Thoracic aorta (tissue), 2 donors: ENCODE data around the gene RHOG. TPM values are rescaled to one million over a fixed set of nuclear protein-coding genes. Genes with fewer than 3 reads are reported as not detected.
"Not testable (repeated sequence)": the region's sequence is repeated elsewhere in the genome, so short reads cannot be mapped to it uniquely, and the experiment has no call there.

Experiments
- ATAC-seq: fragments of 150-250 bp; one replicate; pipeline ENCODE4 v1.8.0; 2017; ENCODE audit warnings: low read depth; ENCODE audit not compliant: insufficient number of reproducible peaks, low FRiP score
- DNase-seq: peaks from one replicate; pipeline ENCODE4 v3.0.0-alpha.2; 2020; ENCODE audit warnings: low spot score
- H3K27ac ChIP-seq, 2 donors: fragments of 200-600 bp; sonication (generic); 1 replicate in 1 of 2; 2 replicates in 1 of 2; pipeline ENCODE4 v1.5.1; 2016; ENCODE audit warnings: mild to moderate bottlenecking in 2 of 2, moderate library complexity in 2 of 2
- H3K27me3 ChIP-seq: fragments of 200-600 bp; sonication (generic); replicated peaks from 2 replicates; pipeline ENCODE4 v1.6.0; 2016; ENCODE audit warnings: mild to moderate bottlenecking; ENCODE audit not compliant: insufficient read depth
- H3K36me3 ChIP-seq: fragments of 200-600 bp; sonication (generic); one replicate; pipeline ENCODE4 v1.5.1; 2016
- H3K4me1 ChIP-seq, 2 donors: fragments of 200-600 bp; sonication (generic); 1 replicate in 1 of 2; 2 replicates in 1 of 2; pipeline versions ENCODE4 v1.5.1 to v1.6.0; 2016; ENCODE audit warnings: low read depth in 2 of 2, mild to moderate bottlenecking in 1 of 2; ENCODE audit not compliant: control insufficient read depth in 1 of 2
- H3K4me3 ChIP-seq: fragments of 200-600 bp; sonication (generic); 2 replicates; pipeline ENCODE4 v1.5.1; 2016; ENCODE audit warnings: mild to moderate bottlenecking
- H3K9me3 ChIP-seq: fragments of 200-600 bp; sonication (generic); 2 replicates; pipeline ENCODE4 v1.5.1; 2016
- CTCF ChIP-seq: fragments of 200-600 bp; sonication (generic); IDR thresholded peaks from one replicate; pipeline ENCODE4 v1.5.1; 2019; ENCODE audit warnings: antibody characterized with exemption
- total RNA-seq, 2 donors: library from RNA; depleted of rRNA; stranded (reverse); fragments of >200 nt; gene quantifications; one replicate each; pipeline versions ENCODE4 v1.1.0 to v1.2.3, GENCODE V29; 2016

The RHOG gene
- total RNA-seq, 2 donors from 2014 or later: 49.4 to 69.7 TPM

GRCh38 chr11:3817181-3817800 lies 23.5 kb downstream of the RHOG start:
- H3K9me3 ChIP-seq: no peaks in the 10 kb centered on the region
- no peak overlapping the region for H3K27ac ChIP-seq
- H3K4me3 ChIP-seq: no peak overlapping the region
- no peaks in the 10 kb centered on the region for H3K27me3 ChIP-seq
- DNase-seq: no peak
- ATAC-seq: no peak
- H3K4me1 ChIP-seq: no peaks in the 10 kb centered on the region
- H3K36me3 ChIP-seq: no peaks in the 10 kb centered on the region
- no peak for TF ChIP-seq CTCF

GRCh38 chr11:3816673-3817072 lies 24.1 kb downstream of the RHOG start:
- no peaks in the 10 kb centered on the region for H3K36me3 ChIP-seq
- TF ChIP-seq CTCF: no peak
- no peaks in the 10 kb centered on the region for H3K27me3 ChIP-seq
- ATAC-seq: no peak
- H3K4me1 ChIP-seq: no peaks in the 10 kb centered on the region
- no peaks in the 10 kb centered on the region for H3K9me3 ChIP-seq
- no peak for DNase-seq
- no peak overlapping the region for H3K27ac ChIP-seq
- H3K4me3 ChIP-seq: no peak overlapping the region

GRCh38 chr11:3815845-3816244 lies 24.9 kb downstream of the RHOG start:
- Histone ChIP-seq H3K27ac (no peak overlapping the region), H3K4me1 (no peaks in the 10 kb centered on the region), H3K4me3 (no peak overlapping the region), H3K9me3 (no peaks in the 10 kb centered on the region), H3K36me3 (no peaks in the 10 kb centered on the region), H3K27me3 (no peaks in the 10 kb centered on the region)
- no peak for TF ChIP-seq CTCF
- no peak for DNase-seq
- no peak for ATAC-seq

GRCh38 chr11:3814832-3815231 lies 25.9 kb downstream of the RHOG start:
- not testable (repeated sequence) for H3K4me3 ChIP-seq, ATAC-seq, H3K36me3 ChIP-seq, H3K27ac ChIP-seq, H3K9me3 ChIP-seq, H3K4me1 ChIP-seq, DNase-seq, H3K27me3 ChIP-seq

- no peak for ATAC-seq
- Histone ChIP-seq H3K27ac (no peak overlapping the region), H3K9me3 (no peaks in the 10 kb centered on the region), H3K27me3 (no peaks in the 10 kb centered on the region), H3K4me1 (peaks cover 0 to 9% of the 10 kb centered on the region in 2 donors), H3K4me3 (no peak overlapping the region), H3K36me3 (no peaks in the 10 kb centered on the region)
- DNase-seq: no peak
- no peak for TF ChIP-seq CTCF
Measured at GRCh38 chr11:3810951-3811350, 29.8 kb downstream of the RHOG start.

GRCh38 chr11:3810446-3810845 lies 30.3 kb downstream of the RHOG start:
- TF ChIP-seq CTCF: no peak
- Histone ChIP-seq H3K4me3 (no peak overlapping the region), H3K27ac (no peak overlapping the region), H3K9me3 (no peaks in the 10 kb centered on the region), H3K36me3 (no peaks in the 10 kb centered on the region), H3K4me1 (peaks cover 0 to 9% of the 10 kb centered on the region in 2 donors), H3K27me3 (no peaks in the 10 kb centered on the region)
- ATAC-seq (no peak), DNase-seq (no peak)
